ENCODE data around the gene LRFN2.

DNA sequence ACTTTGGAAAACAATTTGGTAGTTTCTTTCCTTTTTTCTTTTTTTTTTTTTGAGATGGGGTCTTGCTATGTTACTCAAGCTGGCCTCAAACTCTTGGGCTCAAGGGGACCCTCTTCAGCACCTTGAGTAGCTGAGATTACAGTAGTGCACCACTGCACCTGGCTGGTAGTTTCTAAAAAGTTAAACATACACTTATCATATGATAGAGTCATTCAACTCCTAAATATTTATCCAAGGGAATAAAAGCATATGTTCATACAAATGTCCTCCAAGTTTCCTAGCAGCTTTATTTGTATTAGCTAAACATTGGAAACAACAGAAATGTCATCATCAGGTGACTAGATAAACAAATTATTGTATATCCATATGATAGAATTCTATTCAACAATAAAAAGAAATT, 213.9 kb downstream of the LRFN2 start:
- TF ChIP-seq, protein P1, sequence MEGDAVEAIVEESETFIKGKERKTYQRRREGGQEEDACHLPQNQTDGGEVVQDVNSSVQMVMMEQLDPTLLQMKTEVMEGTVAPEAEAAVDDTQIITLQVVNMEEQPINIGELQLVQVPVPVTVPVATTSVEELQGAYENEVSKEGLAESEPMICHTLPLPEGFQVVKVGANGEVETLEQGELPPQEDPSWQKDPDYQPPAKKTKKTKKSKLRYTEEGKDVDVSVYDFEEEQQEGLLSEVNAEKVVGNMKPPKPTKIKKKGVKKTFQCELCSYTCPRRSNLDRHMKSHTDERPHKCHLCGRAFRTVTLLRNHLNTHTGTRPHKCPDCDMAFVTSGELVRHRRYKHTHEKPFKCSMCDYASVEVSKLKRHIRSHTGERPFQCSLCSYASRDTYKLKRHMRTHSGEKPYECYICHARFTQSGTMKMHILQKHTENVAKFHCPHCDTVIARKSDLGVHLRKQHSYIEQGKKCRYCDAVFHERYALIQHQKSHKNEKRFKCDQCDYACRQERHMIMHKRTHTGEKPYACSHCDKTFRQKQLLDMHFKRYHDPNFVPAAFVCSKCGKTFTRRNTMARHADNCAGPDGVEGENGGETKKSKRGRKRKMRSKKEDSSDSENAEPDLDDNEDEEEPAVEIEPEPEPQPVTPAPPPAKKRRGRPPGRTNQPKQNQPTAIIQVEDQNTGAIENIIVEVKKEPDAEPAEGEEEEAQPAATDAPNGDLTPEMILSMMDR (IDR thresholded peaks at IDR 0.05): no peak
- no peak for TF ChIP-seq POLR2A (IDR thresholded peaks at IDR 0.05)
